Stimulated activated CD8-positive, alpha-beta memory T cell treated with anti-CD3 and anti-CD28 coated beads, Interleukin-7, amount 100 ng/mL, for 48 hours (primary cell): Measurements from ENCODE around the gene GTPBP4.
"Not testable (repeated sequence)": the region's sequence is repeated elsewhere in the genome, so short reads cannot be mapped to it uniquely, and the experiment has no call there.

Experiments used
- DNase-seq, 2 donors: peaks; one replicate each; pipeline ENCODE4 v3.0.0-alpha.2; 2020; ENCODE audit warnings: low read depth in 1 of 2; ENCODE audit errors: extremely low read depth in 1 of 2

The GTPBP4 gene

DNA sequence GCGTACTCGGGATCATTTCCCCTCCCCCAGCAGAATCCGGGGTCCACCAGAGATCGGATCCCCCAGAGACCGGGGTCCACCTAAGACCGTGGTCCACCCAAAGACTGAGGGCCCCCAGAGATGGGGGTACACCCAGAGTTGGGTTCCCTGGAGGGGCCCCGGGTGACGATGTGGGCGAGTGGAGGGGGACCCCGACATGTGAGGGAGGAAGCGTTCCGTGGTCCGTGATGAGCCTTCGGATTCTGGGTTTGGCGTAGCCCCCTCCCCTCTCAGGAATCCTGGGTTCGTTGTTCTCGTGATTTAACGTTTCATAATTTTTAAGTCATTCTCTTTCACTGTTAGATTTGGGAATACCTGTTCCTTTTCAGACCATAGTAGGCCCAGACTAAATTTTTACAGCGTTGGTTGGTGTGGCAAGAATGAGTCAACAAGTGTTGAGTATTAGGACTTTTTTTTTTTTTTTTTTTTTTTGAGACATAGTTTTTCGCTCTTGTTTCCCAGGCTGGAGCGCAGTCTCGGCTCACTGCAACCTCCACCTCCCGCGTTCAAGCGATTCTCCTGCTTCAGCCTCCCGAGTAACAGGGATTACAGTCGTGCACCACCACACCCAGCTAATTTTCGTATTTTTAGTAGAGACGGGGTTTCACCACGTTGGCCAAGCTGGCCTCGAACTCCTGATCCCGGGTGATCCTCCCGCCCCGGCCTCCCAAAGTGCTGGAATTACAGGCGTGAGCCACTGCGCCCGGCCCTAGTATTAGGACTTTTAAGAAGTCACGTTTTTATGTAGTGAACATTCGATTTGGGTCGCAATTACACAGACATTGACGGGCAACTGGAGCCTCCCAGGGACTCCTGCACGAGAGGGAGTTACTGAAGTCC, 672 bp downstream of the GTPBP4 start:
- no peak for DNase-seq

DNA sequence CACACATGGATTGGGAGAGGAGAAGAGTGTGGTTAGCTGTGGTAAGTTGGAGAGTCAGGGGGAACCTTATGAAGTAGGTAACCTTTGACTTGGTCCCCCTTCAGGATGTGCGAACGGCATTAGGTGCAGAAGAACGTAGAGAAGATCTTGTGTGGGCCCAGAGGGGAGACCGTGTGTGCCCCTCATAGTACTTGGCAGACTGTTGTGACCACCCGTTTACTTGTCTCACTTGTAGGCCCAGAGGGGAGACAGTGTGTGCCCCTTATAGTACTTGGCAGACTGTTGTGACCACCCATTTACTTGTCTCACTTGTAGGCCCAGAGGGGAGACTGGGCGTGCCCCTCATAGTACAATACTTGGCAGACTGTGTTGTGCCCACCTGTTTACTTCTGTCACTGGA, 2.6 kb downstream of the GTPBP4 start:
- no peak for DNase-seq

DNA sequence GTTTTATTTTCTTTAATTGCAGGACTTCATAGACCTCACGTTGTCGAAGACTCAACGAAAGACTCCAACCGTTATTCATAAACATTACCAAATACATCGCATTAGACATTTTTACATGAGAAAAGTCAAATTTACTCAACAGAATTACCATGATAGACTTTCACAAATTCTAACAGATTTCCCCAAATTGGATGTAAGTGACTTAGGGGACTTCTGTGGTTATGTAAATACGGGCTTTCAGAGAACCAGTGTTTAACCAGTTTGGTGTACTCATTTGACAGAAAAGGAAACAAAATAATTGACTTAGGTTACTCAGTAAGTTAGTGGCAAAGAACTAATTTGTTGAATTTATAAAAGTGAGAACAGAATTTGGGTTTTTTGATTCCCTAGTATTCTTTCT, 4.2 kb downstream of the GTPBP4 start:
- no peak for DNase-seq

GRCh38 chr10:992871-993270, 4.6 kb downstream of the GTPBP4 start:
- DNase-seq: no peak

DNA sequence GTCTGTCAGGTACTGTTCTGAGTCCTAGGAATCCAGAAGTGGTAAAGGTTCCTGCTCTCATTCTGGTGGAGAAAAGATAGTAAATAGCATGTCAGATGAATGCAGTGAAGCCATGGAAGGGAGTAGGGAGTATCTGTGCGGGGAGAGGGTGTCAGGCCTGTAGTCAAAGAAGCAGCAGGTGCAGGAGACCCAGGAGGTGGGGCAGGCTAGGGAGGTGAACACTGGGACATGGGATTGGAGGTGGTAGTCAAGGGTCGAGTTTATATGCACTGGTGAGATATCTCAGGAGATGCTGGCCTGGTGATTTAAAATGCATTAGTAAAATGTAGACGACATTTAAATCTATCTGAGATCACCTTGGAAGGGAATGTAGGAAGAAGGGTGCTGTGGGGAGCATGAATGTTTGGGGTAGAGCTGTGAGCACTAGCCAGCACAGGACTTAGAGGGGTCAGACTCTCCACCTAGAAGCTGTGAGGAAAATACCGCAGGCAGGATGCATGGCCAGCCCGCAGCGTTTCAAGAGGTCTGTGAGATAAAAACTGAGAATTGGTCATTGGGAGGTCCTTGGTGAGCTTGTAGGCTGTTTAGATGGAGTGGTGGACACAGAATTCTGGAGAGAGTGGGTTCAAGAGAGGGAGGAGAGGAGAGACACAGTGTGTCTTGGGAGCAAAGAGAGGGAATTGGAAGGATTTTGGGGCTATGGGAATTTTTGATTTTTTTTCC, 6.8 kb downstream of the GTPBP4 start:
- no peak for DNase-seq

GRCh38 chr10:995559-995926, 7.3 kb downstream of the GTPBP4 start:
- DNase-seq: no peak

- no peak for DNase-seq
Measured at GRCh38 chr10:996031-996430, 7.8 kb downstream of the GTPBP4 start.

- no peak for DNase-seq
Measured at GRCh38 chr10:997266-998022, 9.2 kb downstream of the GTPBP4 start.

- DNase-seq: no peak
Measured at GRCh38 chr10:1002425-1003006, 14.3 kb downstream of the GTPBP4 start.

DNA sequence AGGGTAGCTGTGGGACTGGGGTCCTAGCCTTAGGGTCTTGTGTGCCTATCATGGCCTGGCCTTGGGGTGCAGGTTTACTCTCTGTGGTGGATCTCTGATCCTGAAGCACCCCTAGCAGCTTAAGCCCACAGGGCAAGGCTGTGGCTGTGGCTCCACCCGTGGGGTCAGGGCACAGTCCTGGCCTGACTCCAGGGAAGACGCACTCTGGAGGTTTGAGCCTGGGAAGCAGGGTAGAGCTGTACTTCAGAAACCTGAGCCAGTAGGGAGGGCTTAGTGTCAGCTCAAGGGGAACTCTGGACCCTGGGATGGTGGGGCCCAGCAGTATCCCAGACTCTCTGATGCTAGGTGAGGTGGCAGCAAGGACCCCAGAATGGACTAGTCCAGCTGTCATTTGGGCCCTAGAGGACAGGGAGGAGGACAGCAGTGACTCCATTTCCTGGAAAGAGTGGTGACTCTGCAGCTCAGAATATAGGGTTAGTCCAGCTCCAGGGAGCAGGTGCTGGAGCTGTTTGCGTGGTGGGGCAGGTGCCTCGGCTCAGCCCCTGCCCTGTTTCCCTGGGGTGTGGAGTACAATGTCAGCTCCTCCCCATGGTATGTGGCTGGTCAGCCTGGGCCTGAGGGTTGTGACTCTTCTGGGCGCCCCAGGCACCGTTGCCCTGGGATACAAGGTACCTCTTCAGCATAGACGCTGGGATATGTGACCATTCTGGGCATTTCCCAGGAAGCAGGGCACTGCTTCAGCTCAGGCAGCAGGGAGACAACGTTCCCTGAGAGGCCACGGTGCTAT, 15.8 kb downstream of the GTPBP4 start:
- no peak for DNase-seq

DNA sequence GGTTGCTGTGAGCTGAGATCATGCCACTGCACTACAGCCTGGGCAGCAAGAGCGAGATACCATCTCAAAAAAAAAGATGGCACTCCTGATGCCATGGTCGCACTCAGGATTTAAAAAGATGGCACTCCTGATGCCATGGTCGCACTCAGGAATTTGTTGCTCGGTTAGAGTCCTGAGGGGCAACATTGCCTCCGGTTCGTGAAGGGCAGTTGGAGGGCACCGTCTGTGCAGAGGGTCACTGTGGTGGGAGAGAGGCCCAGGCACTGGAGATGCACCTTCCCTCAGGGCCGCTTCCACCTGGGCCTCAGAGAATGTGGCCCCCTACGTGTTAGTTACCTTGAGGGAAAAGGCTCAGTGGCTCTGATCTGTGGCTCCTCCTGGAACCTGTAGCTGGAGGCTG, 18.3 kb downstream of the GTPBP4 start:
- DNase-seq: no peak

DNA sequence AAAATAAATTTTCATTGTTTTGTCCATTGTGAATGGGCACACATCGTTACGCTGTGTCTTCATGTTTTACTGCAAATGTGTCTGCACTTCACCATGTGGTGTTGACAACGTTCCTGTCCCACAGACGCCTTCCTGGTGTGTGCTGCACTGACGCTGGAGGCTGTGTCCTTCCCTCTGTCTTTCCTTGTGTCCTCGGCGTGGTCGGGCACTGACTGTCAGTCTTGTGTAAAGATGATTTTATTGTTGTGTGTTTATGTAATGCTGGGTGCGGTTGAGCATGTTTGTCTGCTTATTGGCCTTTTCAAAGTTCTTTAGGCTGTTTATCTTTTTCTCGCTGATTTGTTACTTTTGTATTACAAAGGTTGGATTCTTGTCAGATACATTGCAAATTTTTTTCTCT, 19.3 kb downstream of the GTPBP4 start:
- DNase-seq: no peak

DNA sequence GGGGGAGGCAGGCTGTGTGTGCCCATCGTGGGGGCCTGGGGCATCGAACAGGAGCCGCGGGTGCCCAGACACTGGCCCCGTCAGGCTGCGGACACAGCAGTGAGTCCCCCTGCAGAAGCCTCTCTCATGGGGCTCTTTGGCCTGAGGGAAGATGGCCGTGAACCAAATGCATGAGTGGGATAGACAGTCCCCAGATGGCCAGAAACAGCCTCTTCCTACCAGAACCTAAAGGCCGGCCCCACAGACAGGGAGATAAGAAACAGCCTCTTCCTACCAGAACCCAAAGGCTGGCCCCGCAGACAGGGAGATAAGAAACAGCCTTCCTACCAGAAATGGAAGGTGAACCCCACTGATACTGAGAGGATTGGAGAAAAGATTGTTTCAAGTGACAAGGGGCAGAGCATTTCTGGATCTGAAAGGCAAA, 20.8 kb downstream of the GTPBP4 start:
- no peak for DNase-seq

- not testable (repeated sequence) for DNase-seq
Measured at GRCh38 chr10:1009947-1010346, 21.7 kb downstream of the GTPBP4 start.

DNA sequence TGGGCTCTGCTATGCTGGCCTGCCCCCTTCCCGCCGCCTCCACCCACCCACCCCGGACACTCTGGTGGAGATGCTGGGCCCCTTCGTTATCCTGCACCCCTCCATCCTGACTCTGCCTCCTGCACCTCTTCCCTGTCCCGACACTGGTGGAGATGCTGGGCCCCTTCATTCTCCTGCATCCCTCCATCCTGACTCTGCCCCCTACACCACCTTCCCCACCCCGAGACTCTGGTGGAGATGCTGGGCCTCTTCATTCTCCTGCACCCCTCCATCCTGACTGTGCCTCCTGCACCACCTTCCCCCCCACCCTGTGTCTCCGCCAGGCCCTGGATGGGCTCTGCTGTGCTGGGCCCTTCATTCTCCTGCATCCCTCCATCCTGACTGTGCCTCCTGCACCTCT, 22.5 kb downstream of the GTPBP4 start:
- DNase-seq: no peak

GRCh38 chr10:1011696-1012095, 23.5 kb downstream of the GTPBP4 start:
- DNase-seq: no peak

- no peak for DNase-seq
Measured at GRCh38 chr10:1015688-1016087, 27.5 kb downstream of the GTPBP4 start.

DNA sequence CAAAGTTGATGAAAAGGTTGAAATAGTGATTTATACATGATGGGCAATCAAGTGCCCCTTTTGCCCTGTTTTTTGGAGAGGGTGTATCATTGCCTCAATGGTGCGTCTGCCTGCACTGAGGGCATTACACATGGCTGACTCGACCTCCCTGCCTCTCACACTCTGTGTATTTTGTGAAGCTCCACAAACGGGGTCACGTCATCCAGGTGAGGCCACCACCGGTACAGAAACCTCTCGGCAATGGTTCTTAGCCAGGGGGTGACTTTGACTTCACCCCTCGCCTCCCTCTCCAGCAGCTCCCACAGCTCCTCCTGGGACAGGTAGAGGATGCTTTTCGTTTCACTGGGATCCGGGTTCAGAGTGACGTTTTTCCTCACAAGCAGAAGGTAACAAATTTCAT, 31.1 kb downstream of the GTPBP4 start:
- DNase-seq: no peak

DNA sequence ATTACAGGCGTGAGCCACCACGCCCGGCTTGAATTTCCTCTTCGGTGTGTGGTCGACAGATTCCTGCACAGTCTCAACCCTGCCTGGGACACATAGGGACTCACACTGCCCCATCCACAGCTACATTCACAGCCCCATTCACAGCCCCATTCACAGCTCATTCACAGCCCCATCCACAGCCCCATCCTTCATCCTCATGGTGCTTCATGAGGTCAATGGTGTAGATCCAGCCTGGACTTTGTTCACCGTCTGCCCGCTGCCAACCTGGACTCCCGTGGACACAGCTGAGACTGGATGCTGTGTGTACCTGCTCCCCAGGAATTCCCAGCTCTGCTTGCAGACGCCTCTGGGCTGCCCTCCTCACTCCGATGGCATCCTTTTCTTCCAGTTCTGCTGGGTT, 32.2 kb downstream of the GTPBP4 start:
- no peak for DNase-seq

GRCh38 chr10:1020958-1021357, 32.7 kb downstream of the GTPBP4 start:
- DNase-seq: no peak
